ENCODE measurements around the gene PCOLCE2.

Gene PCOLCE2, protein sequence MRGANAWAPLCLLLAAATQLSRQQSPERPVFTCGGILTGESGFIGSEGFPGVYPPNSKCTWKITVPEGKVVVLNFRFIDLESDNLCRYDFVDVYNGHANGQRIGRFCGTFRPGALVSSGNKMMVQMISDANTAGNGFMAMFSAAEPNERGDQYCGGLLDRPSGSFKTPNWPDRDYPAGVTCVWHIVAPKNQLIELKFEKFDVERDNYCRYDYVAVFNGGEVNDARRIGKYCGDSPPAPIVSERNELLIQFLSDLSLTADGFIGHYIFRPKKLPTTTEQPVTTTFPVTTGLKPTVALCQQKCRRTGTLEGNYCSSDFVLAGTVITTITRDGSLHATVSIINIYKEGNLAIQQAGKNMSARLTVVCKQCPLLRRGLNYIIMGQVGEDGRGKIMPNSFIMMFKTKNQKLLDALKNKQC

DNA sequence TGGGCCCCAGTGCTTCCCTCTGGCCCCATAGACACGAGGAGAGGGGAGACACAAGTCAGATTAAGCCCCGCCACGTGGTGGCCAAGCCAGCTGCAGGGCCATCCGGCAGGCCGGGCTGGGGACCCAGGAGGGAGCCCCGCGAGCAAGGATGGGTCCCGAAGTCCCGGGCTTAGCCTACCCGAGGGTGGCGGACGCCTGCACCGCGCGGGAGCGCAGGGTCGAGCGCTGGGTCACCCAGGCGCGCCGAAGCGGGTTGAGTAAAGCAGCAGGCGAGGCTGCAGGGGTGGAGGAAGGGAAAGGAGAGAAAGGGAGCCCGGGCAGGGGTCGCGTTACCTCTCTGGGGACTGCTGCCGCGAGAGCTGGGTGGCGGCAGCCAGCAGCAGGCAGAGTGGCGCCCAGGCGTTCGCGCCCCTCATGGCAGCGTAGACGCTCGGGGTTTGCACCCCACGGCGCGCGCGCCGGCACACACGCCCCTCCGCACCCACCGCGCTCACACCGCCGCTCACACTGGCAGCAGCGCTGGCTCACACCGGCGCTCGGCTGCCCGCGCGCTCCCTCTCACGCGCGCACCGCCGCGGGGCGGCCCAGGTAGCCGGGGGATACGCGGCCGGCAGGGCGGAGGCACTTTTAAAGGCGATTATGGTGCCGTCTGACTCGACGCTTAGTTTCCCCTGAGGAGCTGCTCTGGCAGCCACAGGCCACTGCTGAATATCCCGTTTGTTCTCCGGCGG lies at the start of gene PCOLCE2:
TSS of gene PCOLCE2 (minus strand) at position 603 of the 731 bp plus-strand sequence. CDS start at position 416, 187 bp downstream.
- DNase-seq (ENCODE audit: low spot score), result no peak

DNA sequence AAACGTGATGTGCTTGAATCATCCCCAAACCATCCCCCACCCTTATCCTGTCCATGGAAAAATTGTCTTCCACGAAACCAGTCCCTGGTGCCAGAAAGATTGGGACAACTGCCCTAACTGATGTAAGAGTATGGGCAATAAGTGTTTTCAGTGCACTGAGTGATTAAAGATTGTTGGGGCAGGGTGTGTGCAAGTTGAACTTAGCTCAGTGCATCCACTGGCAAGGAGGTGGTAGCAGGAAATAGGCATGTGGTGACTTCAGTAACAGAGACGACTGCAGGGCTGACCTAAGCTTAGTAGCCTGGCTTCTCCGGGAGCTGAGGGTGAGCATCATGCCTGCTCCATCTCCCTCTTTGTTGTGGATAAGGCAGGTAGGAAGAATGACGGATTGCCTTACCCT lies 47.1 kb upstream of the PCOLCE2 start:
- DNase-seq (ENCODE audit: low spot score), result no peak

DNA sequence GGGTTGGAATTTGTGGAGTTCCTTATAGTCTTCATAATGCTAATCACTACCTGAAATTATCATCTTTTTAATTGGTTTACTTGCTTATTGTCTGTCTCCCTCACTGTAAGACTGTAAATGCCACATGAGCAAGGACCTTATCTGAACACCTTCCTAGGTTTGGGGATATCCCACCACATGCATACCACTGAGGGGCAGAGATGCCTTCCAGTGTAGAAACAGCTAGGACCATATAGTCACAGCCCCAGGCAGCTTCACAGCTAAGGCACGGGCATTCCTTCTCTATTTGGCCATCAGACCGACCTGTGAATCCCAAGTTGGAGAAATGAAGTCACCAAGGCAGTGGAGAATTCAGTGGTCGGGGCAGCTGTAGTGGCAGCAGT lies 46.0 kb upstream of the PCOLCE2 start:
- DNase-seq (ENCODE audit: low spot score), result no peak

DNA sequence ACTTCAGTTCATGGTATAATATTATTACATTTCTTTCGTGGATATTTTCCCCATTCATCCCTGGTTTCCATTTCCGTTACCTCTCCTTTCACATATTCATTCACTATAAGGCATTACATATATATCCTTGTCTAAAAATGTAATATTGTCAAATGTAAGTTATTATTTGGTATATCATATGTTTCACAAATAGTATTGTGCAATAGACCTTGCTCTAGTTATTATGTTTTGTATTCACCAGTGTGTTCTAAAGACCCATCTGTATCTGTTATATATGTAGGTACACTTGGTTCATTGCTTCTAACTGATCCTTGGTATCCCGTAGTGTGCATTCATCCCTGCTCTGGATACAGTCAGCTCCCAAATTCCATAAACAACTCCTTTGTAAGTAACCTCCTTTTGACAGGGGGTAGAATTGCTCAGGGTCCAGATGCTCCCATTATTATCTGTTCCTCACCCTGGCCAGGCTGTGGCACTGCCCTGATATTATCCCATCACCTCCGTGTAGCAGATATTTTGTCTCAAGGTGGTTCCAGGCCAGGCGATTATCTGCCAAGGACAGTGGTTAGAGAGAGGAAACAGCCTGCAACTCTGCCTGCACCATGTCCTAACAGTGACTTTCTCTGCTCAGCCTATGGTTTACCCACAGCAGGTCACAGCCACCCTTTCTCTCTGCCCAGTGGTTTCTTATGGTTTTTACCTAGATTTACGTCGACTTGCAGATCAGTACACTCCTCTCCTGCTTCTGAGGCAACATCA lies 45.4 kb upstream of the PCOLCE2 start:
- DNase-seq (ENCODE audit: low spot score), result peak; percentile 82

DNA sequence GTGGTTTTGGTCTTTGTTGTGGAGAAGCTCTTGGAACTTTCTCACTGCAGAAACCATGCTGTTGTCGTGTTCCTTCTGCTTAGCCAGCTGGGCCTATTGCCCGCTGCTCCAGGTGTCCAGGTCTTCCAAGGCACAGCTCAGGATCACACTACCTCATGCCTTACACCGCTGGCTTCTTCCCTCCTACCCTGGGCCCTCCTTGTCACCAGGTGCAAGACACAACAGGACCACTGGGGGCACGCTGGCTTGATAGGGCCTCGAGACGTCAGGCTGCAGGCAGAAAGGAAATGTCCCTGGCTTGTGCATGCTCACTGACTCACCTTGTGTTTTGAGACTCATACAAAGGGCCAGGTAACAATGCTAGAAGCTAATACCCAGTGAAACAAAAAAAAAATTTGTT lies 42.3 kb upstream of the PCOLCE2 start:
- peak; percentile 48 for DNase-seq (ENCODE audit: low spot score)

DNA sequence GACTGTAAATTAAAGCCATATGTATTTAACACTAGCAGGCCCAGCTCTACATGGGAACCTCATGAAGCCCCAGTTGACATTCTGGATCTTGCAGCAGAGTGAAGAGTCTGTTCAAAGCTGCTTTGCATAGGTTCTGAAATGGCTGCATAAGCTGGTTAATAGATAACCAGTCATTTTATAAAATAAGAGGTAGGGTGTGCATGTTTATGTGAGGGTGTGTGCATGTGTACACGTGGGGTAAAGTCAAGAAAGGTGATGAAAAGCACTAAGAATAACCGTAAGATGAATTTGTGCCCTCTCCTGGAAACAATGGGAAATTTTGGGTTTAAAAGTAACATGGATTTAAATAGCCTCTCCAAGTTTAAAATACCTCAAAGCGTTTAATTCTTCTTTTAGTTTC lies 41.6 kb upstream of the PCOLCE2 start:
- DNase-seq (ENCODE audit: low spot score), result peak; percentile 53

DNA sequence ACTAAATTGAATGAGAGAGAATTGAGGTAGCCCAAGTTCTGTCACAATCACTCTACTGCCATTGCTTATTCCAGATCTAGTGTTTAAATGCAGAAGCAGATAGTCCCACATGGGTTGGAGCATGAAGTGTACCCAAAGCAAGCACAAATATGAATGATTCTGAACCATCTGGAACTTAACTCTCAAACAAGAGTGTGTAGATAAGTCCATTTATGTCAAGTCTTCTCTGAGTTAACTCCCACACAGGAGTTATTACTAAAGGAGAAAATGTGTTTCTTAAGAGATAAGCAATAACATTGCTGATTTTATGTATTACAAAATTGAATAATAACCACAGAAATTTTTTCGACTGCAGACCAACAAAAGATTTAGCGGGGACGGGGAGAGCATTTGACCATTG lies 41.0 kb upstream of the PCOLCE2 start:
- DNase-seq (ENCODE audit: low spot score), result peak; percentile 81

DNA sequence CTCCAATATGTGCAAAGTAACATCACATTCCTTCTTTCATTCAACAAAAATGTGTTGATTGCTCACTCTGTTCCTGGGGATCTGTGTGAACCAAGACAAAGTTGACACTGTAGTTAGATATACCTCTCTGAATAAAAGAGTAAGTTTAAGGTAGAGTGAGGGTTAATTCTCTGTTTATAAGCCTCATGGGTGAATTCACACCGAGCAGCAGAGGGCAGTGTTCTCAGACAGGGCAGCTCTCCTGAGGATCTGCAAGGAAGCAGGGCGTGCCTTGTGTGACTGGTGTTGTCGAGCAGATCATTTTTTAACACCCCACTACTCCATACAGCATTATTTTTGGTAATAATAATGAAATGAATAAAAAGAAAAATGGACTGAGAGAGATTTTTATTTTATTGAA lies 40.2 kb upstream of the PCOLCE2 start:
- peak; percentile 94 for DNase-seq (ENCODE audit: low spot score)

DNA sequence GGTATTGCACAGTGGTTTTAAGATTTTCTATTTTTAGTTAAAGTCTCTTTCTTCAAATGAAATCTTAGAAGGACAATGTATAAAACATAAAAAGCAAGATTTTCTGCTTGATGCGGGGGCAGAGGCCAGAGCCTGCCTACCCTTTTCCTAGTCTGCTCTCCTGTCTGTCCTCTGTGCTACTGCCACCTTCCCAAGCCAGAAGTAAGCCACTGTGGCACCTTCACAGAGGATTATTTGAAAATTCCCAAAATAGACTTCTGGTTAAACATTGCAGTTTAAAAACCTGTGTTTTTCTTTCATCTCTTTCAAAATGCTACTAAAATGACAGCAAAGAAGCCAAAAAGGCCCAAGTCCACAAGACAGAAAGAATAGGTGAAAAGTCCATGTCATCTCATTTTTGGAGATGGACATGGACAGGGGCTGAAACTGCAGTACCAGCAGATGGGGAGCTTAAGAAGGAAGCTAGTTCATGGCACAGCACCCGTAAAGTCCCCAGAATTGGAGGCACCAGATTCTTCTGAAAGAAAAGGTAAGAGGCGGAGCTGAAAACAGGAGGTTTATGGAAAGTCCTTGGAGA lies 37.6 kb upstream of the PCOLCE2 start:
- DNase-seq (ENCODE audit: low spot score), result no peak

DNA sequence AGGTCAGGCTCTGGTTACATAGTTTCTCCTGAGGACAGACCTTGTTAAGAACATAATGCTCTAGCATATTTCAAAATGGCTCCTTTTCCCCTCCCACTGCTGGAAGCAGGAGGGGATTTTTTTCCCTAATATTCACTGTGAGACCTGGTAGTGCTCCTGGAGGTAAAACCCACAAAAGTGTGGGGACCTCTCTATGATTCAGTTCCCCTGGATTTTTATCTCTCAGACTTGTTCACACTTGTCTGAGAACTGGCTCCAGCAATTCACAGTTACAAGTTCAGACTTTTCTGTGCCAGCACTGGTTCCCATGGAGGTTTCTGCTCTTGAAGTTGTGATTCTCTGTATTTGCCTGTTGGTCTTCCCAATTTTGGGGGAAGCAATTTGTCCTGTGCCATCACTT lies 36.3 kb upstream of the PCOLCE2 start:
- no peak for DNase-seq (ENCODE audit: low spot score)

DNA sequence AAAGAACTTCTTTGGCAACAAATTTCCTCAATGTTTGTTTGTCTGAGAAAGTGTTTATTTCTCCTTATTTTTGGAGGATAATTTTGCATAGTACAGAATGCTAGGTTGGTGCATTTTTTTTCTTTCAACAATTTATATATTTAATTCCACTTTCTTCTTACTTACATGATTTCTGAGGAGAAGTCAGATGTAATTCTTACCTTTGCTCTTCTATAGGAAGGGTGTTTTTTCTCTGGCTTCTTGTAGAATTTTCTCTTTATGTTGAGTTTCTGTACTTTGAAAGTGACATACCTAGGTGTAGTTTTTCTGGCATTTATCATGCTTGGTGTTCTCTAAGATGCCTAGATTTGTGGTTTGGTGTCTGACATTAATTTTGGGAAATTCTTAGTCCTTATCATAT lies 34.8 kb upstream of the PCOLCE2 start:
- no peak for DNase-seq (ENCODE audit: low spot score)

DNA sequence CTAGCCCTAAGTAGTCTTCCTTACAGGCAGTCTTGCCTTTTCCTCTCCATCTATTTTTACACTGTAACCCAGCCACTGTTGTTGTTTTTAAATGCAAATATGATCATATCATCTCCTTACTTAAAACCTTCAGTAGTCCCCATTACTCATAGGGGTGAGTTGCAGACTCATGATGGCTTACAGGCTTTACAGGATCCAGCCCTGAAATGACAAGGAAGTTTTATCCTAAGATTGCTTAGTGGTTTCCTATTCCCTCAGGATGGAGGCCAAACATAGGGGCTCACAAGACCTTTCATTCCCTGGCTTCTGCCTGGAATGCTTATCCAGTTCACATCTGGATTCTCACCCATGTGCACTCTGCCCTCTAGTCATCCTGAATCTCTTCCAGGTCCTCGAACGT lies 27.7 kb upstream of the PCOLCE2 start:
- DNase-seq (ENCODE audit: low spot score), result no peak

DNA sequence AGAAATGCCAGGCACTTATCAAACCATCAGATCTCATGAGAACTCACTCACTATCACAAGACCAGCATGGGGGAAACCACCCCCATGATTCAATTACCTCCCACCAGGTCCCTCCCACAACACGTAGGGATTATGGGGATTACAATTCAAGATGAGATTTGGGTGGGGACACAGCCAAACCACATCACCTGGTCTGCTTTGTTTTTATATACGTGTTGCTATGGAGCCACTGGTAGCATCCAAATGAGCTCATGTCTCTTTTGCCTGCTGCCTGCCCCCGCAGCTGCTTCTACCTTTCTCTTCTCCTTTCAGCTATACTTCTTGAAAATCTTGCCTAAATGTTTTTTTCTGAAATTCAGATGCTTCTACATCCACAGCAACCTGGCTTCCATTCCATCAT lies 26.8 kb upstream of the PCOLCE2 start:
- DNase-seq (ENCODE audit: low spot score), result no peak

DNA sequence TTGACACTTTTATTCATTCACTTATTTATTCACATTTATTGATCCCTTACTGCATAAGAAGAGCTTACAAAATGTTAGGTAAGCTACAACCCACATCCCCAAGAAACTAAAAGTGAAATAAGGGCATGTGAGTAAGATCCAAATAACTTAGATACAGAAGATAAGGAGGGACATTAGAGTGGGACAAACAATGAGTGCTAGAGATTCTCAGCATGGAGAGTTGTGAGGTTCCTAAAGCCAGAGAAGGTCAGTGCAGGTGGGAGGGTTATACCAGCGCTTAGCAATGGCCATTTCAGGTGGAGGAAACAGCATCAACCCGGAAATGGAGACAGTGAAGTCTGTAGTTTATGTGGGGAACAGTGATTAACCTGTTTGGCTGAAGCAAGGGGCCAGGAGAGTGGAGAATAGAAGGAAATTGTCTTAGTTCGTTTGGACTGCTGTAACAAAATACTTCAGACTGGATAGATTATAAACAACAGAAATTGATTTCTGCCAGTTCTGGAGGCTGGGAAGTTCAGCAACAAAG lies 25.5 kb upstream of the PCOLCE2 start:
- no peak for DNase-seq (ENCODE audit: low spot score)

DNA sequence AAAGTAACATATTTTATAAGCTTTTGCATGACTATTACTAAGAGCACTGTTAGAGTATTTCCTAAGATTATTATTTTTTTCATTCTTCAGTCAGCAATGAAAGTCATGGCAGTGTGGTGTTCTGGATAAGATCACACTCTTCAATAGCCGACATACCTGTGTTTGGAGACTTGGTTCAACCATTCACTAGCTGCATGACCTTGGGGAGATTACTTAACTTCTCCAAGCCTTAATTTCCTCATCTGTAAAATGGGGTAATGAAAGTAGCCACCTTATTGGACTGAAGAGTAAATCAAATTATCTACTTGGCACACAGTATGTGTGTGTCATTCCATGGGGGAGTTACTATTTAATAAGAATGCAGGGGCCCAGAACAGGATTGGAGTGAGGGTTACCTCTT lies 24.5 kb upstream of the PCOLCE2 start:
- no peak for DNase-seq (ENCODE audit: low spot score)

DNA sequence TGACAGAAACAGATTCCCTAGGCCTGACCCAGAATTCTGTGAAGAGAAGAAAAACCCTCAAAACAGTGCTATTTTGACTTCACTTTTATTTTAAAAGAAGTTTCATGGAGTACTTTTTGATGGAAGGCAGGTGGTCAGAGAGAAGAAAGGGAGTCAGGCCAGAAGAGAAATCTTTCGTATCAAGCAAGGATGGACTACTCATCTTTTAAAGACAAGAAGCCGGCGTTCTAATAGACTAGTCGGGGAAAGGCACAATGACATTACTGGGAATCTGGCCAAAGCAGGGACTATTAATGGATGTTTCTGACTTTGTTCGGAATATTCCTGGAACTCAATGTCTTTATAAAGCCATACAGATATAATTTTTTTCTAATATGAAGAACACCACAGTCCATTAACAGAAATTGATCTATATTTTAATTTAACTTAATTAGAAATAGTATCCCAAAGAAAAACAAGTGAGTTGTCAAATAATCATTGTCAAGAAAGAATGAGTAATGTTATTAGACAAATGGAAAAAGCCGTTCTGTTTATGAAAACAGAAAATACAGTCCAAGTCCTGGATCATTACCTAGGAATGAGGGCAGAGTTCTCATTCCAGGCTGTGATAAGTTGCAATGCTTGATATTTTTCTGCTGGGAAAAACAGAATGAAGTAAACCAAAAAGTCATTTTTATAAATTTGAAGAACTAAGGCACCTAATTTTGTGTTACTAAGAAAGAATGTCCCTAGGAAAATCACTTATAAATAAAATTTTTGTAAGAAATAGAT lies 23.7 kb upstream of the PCOLCE2 start:
- no peak for DNase-seq (ENCODE audit: low spot score)

DNA sequence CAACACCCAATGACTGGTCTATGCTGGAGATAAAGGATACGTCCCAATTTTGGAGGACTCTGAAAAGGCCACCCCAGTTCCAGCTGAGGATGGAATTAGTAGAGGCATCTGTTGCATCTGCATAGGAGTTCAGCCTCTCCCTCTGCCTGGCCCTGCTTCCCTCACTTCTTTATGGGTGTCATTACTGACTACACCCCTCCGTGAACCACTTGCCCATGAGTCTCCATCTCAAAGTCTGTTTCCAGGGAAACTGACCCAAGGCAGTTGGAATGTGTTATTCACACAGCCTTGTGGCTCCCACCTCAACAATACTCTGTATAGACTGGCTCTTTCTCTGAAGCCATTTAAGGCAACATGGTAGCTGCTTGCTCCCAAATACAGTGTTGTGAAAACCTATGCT lies 21.4 kb upstream of the PCOLCE2 start:
- no peak for DNase-seq (ENCODE audit: low spot score)

DNA sequence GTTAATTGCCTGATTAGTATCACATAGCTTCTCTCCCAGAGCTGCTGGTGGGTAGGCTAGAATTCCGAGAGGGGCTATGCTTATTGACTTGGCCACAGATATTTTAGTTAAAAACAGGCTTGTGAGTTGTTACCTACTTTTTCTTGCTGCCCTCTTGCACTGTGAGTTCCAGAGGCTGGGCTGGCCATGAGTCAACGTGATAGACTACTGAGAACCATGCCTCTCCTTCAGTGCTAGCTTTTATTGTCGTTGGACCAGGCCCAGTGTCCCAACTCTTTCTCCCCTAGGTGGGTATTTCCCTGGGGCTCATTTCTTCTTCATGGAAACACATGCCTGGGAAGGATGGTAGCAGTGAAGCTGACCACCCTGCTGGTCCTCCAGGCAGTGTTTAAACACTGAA lies 20.4 kb upstream of the PCOLCE2 start:
- DNase-seq (ENCODE audit: low spot score), result no peak

DNA sequence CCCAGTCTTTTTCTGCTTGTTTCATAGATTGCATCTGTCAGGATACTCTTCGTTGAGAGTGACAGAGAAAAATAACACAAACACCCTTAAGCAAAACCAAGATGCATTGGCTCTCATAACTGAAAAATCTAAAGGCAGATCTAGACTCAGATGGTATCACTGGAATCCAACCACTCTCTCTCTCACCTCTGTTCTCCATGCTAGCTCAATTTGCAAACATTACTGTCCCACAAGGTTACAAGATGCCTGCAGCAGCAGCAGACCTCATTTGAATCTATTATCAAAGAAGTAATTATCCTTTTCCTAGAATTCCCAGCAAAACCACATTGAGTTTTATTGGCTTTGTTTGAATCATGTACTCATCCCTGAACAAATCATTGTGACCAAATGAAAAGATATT lies 19.1 kb upstream of the PCOLCE2 start:
- no peak for DNase-seq (ENCODE audit: low spot score)

DNA sequence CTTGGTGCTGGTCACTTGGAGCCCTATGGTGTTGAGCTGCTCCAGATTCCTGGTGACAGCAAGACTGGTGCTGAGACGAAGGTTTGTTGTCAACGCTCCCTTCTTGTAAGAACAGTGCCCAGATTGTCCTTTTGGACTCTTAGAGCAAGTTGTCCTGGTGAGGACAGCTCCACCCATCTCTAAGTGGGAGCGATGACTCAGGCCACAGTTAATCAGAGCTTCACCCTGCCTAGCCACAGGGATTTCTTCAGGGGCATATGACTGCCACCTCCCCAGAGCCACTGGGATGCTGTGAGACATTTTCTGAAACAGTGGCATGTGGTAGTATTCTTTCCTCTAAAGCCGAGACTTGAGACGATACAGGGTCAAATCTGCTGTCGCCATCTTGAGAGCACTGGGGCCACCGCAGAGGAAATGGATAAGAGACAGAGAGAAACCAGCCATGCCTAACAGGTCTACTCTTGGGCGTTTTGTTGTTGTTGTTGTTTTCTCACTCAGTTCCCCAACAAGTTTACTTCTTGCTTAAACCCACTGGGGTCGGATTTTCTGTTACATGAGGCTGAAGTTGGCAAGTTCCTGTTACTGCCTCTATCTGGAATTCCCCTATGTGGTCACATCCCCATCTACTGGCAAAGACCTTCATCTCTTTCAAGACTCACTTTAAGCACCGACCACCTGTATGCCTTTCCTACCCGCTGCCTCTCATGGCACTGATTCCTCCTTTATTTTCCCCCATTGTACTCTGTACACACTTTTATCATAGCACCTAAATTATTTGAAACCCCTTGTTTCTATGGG lies 16.0 kb upstream of the PCOLCE2 start:
- no peak for DNase-seq (ENCODE audit: low spot score)

DNA sequence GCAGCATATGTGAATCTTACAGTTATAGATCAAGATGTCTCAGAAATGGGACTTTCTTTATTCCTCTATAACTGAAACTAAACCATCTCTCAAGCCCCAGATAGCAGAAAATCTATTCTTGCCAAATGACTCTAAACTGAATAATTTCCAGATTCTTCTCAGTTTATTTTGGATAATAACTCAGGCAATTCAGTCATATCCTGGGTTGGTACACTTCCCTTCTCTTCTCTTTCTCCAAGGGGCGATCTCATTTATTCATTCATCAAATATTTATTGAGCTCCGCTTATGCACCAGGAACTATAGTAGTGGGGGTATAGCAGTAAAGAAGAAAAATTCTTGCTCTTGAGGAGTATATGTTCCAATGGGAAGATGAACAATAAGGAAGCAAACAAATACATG lies 13.5 kb upstream of the PCOLCE2 start:
- DNase-seq (ENCODE audit: low spot score), result no peak
